AG08396 (cell line): ENCODE results near the gene ELOVL1.
"Not testable (repeated sequence)": the region's sequence is repeated elsewhere in the genome, so short reads cannot be mapped to it uniquely, and the experiment has no call there.

ENCODE experiments used
- DNase-seq: peaks from one replicate; pipeline ENCODE4 v3.0.0; 2012; ENCODE audit warnings: low spot score, mixed read lengths

ELOVL1 gene

DNA sequence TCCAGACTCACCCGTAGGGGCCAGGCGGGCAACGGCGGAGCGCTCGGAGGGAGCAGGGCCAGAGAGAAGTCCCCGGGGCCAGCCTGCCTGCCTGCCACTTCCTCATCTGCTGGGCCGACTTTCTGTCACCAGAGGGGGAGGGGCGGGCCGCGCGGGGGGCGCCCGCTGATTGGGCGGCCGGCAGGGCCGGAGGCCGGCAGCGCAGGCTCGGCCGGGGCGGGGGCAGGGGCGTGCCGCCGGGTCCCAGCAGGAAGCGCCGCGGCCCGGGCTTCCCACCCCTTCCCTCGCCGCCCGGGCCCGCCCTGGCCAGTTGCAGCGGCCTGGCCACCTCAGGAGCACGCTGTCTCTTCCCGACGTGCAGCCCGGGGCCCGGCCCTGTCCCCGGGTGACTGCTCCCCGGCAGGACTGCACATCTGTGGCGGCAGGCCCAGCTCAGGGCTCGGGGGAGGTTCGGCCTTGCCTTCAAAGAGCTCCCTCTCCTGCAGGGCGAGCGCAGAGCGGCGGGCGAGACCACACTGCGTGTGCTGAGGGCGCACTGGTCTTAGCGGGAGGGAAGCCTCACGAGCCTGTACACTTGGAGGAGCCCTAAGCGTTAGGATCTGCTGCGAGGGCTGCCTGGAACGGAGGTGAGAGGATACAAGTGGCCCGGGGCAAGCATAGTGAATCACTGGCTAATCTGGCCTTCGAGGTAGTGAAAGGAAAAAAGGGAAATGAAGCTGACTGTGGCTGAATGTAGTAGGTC, at the start of gene ELOVL1:
TSS of gene ELOVL1 (minus strand) at position 108 of the 742 bp plus-strand sequence. CDS start 2,402 bp downstream, outside the sequence.
- DNase-seq = peak; percentile 97

DNA sequence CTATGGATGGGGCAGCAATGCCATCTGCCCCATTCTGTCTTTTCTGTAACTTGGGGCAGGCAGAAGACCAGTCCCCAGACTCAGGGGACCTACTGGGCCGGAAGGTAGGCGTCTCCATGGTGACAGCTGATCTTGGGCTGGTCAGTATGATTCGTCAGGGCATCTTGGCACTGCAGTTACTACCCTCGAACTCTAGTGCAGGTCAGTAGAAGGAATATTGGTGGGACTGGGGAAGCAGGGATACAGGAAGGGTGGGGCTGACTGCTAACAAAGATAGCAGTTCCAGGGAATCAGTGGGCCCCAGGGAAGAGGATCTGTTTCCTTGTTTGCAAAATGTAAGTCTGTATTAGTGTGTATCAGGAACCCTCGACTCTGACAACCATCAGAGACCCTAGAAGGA, 48.1 kb upstream of the ELOVL1 start:
- no peak for DNase-seq

DNA sequence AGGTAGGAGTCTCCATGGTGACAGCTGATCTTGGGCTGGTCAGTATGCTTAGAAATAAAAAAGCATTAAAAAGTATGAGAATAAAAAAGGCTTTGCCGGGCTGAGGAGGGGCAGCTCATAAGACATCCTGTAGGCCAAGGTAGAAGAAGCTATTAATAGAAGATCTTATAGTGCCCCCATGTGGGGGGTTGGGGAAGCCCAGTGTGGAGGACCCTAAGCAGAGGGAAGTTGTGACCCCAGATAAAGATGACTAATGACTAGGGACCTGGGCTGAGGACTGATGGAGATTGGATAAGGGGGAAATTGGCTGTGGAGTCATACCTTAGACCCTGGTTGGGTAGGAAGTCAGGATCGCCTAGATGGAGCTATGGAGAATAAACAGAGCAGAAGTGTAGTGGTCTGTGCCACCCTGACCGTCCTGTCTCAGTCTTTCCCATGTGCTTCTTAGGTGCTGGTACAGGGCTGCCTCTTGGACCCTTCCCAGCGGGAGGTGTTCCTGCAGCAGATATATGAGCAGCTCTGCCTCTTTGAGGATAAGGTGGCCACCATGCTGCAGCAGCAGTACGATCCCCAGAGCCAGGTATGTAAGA, 46.9 kb upstream of the ELOVL1 start:
- DNase-seq = peak; percentile 49

GRCh38 chr1:43413426-43413825, 45.6 kb upstream of the ELOVL1 start:
- not testable (repeated sequence) for DNase-seq

GRCh38 chr1:43410571-43410970, 42.8 kb upstream of the ELOVL1 start:
- DNase-seq = no peak

DNA sequence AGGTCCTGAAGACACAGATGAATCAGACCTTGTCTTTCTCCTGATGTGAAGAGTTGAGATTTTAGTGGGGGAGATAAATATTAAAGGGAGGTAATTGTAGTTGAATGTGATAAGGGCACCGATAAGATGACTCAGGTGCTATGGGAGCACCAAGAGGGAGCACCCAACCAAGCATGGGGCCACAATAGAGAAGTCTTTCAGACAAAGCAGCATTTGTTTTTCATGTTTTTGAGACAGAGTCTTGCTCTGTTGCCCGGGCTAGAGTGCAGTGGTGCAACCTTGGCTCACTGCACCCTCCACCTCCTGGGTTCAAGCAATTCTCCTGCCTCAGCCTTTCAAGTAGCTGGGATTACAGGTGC, 38.0 kb upstream of the ELOVL1 start:
- DNase-seq = no peak

DNA sequence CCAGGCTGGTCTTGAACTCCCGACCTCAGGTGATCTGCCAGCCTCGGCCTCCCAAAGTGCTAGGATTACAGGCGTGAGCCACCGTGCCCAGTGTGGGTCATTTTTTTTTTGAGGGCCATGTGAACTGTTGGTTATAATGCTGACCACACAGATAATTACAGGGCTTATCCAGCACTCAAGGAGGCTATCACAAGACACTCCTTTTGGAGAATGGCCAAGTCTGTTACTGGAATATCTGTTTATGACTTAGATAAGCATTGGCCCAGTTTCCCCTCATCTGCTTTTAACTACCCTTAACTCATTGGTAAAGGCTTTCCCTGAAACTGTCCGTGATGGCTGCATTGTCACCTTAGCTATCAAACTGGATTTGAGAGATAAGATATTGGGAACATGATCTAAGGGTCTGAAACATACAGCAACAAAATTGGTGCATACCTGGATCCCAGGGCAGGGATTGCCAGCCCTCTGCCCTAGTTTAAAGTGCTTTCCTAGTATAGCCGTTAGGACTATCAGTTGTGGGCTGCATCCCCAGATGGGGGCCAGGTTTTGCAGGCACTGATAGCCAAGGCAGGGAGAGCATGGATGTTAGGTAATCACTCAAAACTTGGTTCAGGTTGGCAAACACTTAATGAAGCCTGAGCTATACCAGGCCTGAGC, 37.5 kb upstream of the ELOVL1 start:
- no peak for DNase-seq

- DNase-seq = no peak
Measured at GRCh38 chr1:43404353-43404752, 36.5 kb upstream of the ELOVL1 start.

DNA sequence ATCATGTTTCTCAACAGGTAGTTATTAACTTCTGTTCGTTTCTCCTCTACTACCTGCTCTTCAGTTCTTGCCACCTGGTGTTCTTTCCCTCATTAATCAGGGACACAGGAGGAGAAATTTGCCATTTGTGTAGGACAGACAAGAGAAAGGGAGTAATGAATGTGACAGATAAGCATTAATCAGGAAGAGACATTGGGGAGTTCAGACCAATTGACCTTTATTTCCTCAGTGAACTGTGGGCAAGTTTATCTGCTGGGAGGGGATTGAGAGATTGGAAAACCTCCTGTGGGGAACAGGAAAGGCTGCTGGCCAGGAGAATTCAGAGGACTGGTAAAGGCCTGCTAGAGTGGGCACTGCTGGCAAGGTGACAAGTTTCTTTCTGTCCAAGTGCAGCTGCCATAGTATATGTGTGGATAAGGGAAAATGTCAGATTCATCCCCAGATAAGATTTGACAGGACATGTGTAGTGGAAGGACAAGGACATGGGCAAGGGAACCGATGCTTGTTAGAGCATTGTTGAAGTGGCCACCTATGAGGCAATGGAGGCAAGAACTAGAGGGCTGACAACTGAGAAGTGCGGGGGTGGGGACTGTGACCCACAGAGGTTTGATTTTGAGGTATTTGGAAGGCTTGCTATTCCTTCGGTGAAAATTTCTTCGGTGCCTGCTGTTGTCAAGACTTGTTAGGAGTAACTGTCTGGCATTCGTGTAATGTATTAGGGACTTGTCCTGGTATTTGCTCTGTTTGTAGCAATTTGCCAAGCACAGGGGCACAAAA, 34.5 kb upstream of the ELOVL1 start:
- no peak for DNase-seq

- not testable (repeated sequence) for DNase-seq
Measured at GRCh38 chr1:43400441-43400840, 32.6 kb upstream of the ELOVL1 start.

DNA sequence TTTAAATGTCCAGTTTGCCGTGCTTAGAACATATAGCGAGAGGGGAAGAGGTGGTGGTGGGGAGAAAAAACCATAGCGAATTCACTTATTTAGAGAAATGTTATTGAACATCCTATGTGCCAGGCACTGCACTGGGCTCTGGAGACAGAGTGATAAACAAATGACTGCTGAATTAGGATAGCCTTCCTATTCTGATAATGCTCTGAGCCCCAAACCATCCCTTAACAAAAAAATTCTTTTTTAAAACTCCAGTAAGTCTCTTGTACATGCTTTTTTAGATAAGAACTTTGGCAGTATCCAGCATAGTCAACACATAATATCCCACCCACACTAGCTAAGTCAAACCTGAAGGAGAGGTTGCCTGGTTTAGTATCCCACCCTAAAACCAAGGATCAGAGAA, 30.4 kb upstream of the ELOVL1 start:
- no peak for DNase-seq

DNA sequence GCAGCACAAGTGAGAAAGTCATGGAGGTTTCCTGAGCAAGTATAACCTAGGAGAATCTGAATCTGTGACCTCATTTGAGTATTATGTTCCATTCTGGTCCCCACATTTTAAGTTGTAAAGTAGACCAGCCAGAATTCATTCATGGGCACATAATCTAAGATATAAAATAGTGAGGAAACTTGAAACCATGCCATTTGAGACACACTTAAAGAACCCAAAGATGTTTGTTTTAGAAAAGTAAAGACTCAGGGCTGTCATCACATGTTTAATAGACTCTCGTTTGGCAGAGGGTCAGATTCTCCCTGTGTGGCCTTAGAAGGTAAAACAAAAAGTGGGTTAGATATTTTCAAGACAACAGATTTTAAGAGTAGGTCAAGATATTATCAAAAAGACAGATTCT, 28.2 kb upstream of the ELOVL1 start:
- no peak for DNase-seq

- no peak for DNase-seq
Measured at GRCh38 chr1:43395523-43395922, 27.7 kb upstream of the ELOVL1 start.

- DNase-seq = no peak
Measured at GRCh38 chr1:43392702-43393101, 24.9 kb upstream of the ELOVL1 start.

DNA sequence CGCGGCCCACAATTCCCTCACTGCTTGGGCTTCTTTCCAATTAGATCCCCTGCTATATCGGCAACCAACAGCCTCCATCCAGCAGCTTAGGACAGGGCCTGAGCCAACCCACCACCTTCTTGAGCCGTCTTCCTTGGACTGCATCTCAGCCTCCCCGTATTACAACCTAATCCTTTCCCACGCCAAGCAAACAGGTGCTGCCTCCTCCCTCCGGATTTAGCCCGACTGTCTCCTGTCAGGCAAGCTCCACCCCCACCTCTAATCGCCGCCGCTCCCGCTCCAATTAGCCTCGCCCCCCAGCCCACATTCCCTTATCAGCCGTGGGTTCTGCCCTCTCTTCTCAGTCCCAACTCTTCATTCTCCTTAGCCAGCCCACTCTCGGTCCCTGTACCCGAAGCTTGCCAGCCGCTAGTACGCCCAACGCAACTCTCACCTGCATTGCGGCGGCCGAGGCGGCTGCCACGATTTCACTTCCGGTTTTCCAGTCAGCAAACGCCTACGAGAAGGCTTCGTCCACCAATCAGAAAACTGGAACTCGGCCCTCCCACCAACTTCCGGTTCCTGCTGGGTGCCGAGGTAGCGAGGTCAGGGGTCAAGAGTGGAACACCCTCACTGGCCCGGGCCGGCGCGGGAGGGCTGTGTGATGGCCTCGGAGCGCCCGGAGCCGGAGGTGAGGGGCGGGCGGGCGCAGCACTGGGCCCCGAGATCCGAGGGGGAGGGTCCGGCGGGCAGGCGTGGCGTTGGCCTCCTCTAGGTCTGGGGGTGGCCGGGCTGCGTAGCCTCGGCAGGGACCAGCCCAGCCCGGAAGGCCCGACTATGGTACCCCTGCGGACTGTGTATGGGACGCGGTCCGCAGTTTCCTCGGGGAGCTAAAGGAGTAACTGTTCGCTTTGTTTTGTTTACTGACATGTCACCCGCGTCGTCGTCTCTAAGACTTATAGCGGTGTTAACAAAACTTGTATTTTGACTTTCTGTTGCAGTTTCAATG, 21.8 kb upstream of the ELOVL1 start, which contains the start of the genes MED8 and SZT2:
TSS of gene MED8 (minus strand) at position 475 of the 988 bp plus-strand sequence. CDS start at position 439, 36 bp downstream.
TSS of gene SZT2 (plus strand) at position 574 of the 988 bp plus-strand sequence. CDS start at position 644, 70 bp downstream.
- DNase-seq = peak; percentile 97

GRCh38 chr1:43388613-43389012, 20.8 kb upstream of the ELOVL1 start:
- no peak for DNase-seq

- no peak for DNase-seq
Measured at GRCh38 chr1:43387976-43388599, 20.3 kb upstream of the ELOVL1 start.

DNA sequence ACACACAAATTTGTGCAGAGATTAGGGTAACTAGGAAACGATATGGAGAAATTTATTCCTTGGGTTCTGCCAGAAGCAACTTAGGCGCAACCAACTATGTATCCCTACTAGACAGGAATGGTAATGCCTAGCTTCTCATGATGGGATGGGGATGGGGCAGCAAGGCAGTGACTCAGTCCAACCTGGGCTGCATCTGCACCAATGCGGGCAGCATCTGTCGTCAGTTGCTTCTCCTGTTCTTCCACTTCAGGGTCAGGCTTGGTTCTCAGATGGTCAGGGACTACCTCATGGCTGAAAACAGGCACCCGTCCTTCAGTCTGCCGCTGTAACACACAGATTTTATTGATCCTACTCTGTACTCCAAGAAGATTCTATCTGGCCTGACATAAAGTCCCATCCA, 18.9 kb upstream of the ELOVL1 start:
- DNase-seq = no peak

DNA sequence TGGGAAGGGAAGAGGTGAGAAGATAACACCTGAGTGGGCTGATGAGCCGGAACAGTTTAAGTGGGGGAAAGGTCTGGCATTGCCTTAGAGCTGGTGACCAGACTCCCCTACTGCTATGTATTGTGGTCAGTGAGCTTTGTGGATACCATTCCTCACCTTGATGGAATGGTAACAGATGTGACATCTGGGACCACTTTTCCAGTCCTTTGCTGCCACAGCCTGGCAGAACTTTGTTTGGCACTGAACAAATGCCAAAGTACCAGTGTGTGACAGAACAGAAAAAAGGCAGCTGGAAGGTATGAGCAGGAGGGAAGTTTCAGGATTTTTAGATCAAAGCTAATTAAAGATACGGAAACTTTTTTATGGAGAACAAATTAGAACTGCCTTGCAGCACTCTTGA, 15.6 kb upstream of the ELOVL1 start:
- no peak for DNase-seq

GRCh38 chr1:43382027-43382779, 14.4 kb upstream of the ELOVL1 start:
- no peak for DNase-seq
